Measurements from ENCODE around the gene ARHGEF16. TPM values are rescaled to one million over a fixed set of nuclear protein-coding genes. Genes with fewer than 3 reads are reported as not detected.

Gene ARHGEF16
- total RNA-seq, 1 donor from 2014 or later = 1.7 TPM

DNA sequence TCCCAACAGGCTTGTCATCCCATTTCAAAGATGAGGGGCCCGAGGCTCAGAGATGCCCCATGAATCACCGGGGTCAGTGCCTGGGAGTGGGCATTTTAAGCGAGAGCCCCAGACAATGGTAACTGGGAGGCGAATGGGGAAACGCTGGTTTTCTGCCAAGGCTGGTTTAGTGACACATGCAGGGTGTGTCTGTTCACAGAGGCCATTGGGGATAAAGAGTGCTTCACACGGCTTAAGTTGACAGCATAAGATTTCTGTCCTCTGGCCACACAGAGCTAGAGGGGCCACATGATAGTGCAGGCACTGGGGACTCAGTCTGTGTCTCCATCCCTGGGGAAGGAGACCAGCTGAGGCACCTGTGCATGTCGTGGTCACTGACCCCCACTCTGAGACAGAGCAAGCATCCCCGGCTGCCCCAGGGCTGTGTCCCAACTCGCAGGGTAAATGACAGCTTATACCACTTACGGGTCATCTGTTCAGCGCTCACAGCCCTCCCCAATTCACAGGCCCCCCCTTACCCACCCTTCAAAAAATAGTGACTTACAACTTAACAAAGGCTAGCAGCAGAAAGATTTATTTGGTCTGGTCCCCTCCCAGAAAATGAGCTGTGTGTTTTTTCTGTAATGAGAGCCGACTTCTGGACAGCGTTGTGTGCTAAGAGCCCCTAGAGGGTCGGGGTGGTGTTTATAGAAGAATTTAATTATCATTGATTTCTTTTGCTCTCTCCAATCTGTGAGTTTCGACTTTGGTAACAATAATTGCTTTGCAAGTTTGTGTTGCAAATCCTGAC is 34.9 kb upstream of the ARHGEF16 start:
- intact Hi-C loops (cut with micrococcal nuclease) = loop anchor here (10.0 kb wide), 1 partner anchor 405 kb away; no protein-coding TSS in a partner anchor
- DNase-seq = no peak
- ATAC-seq = no peak

- no peak for DNase-seq
- intact Hi-C loops (cut with micrococcal nuclease) = loop anchor here (10.0 kb wide), 1 partner anchor 406 kb away; no protein-coding TSS in a partner anchor
- no peak for ATAC-seq
Observed at GRCh38 chr1:3420218-3420951, 34.1 kb upstream of the ARHGEF16 start.

GRCh38 chr1:3422638-3423037 is 31.8 kb upstream of the ARHGEF16 start:
- intact Hi-C loops (cut with micrococcal nuclease) = loop anchor here (10.0 kb wide), 1 partner anchor 408 kb away; no protein-coding TSS in a partner anchor
- ATAC-seq = no peak
- DNase-seq = no peak

DNA sequence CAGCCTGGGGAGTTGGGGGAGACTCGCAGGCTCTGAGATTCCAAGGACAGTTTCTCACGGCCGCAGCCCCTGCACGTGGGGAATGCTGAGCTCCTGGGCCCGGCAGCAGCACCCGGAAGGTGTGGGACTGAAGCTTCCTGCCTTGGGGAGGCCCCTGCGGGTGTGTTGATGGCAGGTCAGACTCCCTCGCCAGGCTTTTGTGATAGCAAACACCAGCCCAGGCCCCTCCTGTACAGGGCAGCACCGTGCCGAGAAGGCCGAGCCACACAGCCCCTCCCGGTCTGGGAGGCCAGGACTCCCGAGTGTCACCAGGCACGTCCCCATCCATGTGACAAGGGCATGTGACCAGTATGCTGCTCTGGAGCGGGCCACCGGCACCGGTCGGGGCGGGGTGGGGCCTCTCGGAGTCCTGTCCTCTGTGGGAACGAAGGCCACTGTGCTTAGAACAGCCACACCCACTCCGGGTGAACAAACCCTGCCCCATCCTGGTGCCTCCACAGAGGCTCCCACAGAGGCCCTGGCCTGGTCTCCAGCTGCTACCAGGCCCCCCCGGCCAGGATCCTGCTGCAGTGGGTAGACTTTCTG is 31.1 kb upstream of the ARHGEF16 start:
- intact Hi-C loops (cut with micrococcal nuclease) = loop anchor here (10.0 kb wide), 1 partner anchor 409 kb away; no protein-coding TSS in a partner anchor
- DNase-seq = peak; percentile 92
- peak; percentile 94 for ATAC-seq

DNA sequence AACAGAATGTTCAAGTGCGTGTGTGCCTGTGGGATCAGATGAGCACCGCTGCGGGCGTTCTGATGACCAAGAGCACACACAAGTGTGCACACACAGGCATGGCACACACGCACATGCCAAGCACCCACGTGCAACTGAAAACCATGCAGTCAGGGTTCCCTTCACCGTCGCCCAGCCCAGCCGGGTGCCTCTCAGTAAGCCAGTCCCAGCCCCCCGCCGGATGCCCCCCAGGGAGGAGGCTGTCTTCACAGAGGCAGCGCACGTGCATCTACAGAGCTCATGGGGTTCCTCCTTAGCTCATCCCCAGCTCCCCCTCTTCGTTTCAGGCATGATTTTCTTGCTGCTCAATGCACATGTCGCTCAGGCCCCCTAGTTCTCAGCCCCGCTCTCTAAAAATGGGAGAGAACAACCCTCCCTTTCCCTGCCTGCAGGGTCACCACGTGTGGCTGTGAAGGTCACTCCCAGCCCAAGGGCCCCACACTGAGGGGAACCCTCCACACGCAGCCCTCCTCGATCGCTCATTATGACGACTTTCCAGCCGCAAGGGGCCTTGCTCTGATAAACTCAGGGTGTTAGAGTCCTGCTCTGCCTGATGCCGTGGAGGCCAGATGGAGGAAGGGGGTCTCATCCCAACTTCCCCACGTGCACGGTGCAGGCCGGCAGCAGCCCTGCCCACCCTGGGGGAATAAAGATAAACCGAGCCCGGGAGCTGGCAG is 30.4 kb upstream of the ARHGEF16 start:
- DNase-seq (no peak), ATAC-seq (peak; percentile 2)

GRCh38 chr1:3425486-3426215 is 28.8 kb upstream of the ARHGEF16 start:
- intact Hi-C loops (cut with micrococcal nuclease) = loop anchor here (10.0 kb wide), 1 partner anchor 411 kb away; no protein-coding TSS in a partner anchor
- no peak for DNase-seq
- no peak for ATAC-seq

More for the DNA sequence above, 30.4 kb upstream of the ARHGEF16 start:
- intact Hi-C loops (cut with micrococcal nuclease) = loop anchor here (10.0 kb wide), 1 partner anchor 409 kb away; no protein-coding TSS in a partner anchor

DNA sequence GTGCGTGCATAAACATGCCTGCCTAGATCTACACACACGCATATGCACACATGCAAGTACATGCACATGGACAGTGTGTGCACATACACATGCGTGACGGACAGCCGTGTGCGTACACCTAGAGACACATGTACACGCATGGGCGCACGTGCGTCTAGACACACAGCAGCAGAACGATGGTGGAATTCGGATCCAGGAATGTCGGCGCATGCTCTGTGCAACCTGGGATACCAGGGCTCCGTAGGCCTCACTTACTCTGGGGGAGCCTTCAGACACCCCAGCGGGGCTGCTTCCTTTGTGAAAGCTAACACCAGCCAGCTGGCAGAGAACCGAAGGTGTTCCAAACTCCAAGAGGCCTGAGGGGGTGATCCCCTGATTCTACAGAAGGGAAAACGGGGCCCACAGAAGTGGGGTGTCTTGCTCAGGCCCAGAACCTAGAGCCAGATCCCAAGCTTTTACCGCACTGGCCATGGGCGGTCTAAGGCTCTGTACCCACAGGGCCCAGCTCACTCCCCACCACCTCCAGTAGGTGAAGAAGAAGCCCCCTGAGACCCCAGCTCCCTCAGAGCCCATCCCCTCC is 27.4 kb upstream of the ARHGEF16 start:
- intact Hi-C loops (cut with micrococcal nuclease) = loop anchor here (10.0 kb wide), 1 partner anchor 412 kb away; no protein-coding TSS in a partner anchor
- DNase-seq = no peak
- no peak for ATAC-seq

GRCh38 chr1:3427711-3428704 is 26.5 kb upstream of the ARHGEF16 start:
- no peak for ATAC-seq
- DNase-seq = no peak
- intact Hi-C loops (cut with micrococcal nuclease) = loop anchor here (10.0 kb wide), 1 partner anchor 413 kb away; no protein-coding TSS in a partner anchor

DNA sequence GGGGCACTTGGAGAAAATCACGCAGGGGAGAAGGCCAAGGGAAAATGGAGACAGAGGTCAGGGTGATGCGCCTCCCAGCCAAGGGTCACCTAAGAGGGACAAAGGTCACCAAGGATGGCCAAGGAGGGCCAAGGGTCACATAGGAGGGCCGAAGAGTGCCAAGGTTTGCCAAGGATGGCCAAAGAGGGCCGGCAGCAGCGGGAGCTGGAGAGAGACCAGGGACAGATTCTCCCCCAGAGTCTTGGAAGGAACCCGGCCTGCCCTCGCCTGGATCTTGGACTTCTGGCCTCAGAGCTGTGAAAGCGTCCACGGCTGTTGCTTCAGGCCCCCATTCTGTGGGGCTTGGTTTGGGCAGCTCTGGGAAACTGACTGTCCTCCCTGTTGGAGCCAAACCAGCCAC is 25.6 kb upstream of the ARHGEF16 start:
- intact Hi-C loops (cut with micrococcal nuclease) = loop anchor here (10.0 kb wide), 1 partner anchor 414 kb away; no protein-coding TSS in a partner anchor
- ATAC-seq (no peak), DNase-seq (no peak)

DNA sequence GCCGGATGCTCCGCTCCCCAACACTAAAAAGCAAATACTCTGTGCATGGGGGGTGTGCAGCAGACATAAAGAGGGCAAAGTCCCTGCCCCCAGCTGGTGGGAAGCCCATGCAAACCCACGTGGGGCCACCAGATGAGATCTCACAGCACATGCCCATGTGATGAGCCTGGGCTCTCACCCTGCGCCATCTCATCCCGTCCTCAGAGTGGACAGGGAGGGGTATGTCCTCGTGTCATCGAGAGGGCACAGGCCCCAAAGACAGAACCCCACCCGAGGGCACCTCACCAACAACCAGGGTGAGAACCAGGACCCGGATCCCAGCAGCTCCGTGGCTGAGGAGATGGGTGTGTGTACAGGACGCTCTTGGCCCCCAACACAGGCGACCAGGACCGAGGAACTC is 25.1 kb upstream of the ARHGEF16 start:
- DNase-seq (no peak), ATAC-seq (no peak)
- intact Hi-C loops (cut with micrococcal nuclease) = loop anchor here (10.0 kb wide), 1 partner anchor 415 kb away; no protein-coding TSS in a partner anchor

GRCh38 chr1:3429766-3430165 is 24.7 kb upstream of the ARHGEF16 start:
- intact Hi-C loops (cut with micrococcal nuclease) = loop anchor here (10.0 kb wide), 1 partner anchor 415 kb away; no protein-coding TSS in a partner anchor
- no peak for DNase-seq
- ATAC-seq = no peak

- no peak for ATAC-seq
- DNase-seq = no peak
- intact Hi-C loops (cut with micrococcal nuclease) = no loop called here
Observed at GRCh38 chr1:3430406-3430805, 24.1 kb upstream of the ARHGEF16 start.

- ATAC-seq (no peak), DNase-seq (no peak)
- intact Hi-C loops (cut with micrococcal nuclease) = no loop called here
Observed at GRCh38 chr1:3430820-3431219, 23.6 kb upstream of the ARHGEF16 start.

- no peak for DNase-seq
- no peak for ATAC-seq
- intact Hi-C loops (cut with micrococcal nuclease) = no loop called here
Observed at GRCh38 chr1:3431266-3431665, 23.2 kb upstream of the ARHGEF16 start.

- DNase-seq (no peak), ATAC-seq (no peak)
- intact Hi-C loops (cut with micrococcal nuclease) = no loop called here
Observed at GRCh38 chr1:3431686-3432085, 22.8 kb upstream of the ARHGEF16 start.

GRCh38 chr1:3432306-3432705 is 22.2 kb upstream of the ARHGEF16 start:
- DNase-seq (no peak), ATAC-seq (no peak)
- intact Hi-C loops (cut with micrococcal nuclease) = no loop called here

DNA sequence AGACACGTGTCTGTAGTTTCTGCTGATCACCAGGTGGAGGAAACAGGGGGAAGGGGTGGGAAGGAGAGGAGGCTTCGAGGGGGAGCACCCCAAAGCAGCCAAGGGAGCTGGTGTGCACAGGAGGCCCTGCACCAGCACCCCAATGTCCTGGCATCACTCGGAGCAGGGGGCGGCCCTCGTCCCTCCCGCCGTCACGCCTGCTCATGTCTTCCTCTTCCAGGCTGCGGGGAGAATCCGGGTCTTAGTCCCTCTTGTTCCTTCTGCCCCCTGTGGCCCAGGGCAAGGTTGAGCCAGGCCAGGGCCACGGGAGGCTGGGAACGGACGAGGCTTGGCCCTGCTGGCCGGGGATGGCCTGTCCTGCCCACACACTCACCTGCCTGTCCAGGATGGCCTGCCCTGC is 21.4 kb upstream of the ARHGEF16 start:
- DNase-seq = no peak
- no peak for ATAC-seq
- intact Hi-C loops (cut with micrococcal nuclease) = no loop called here
